ENCODE results near the gene CDH4.

DNA sequence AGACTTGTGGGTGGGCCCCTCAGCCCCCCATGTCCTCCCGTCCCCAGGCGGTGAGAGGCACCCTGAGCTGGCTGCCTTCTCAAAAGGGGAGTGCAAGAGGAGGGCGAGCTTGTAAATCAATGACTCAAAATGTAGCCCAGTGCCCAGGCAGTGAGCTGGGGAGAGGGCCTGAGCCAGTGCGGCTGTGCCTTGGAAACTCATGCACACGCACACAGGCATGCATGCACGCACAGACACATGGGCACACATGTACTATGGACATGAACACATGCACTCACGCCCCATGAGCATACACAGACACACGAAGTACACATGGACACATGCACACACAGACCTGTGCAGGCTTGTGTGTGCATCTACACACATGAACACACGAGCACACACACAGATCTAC lies 680.1 kb downstream of the CDH4 start:
- TF ChIP-seq RNF2 (IDR thresholded peaks at IDR 0.05; ENCODE audit: borderline replicate concordance, low read depth, low read length, missing control alignments, poor library complexity, severe bottlenecking) (no peak), EP300 (IDR thresholded peaks at IDR 0.05; ENCODE audit: borderline replicate concordance in 1 of 2, low read depth in 2 of 2, low read length in 2 of 2) (no peak), CTCF (IDR thresholded peaks at IDR 0.05; ENCODE audit: control extremely low read depth in 1 of 3, insufficient read depth in 1 of 3, low read depth in 1 of 3, low read length in 3 of 3) (no peak), SP1 (IDR thresholded peaks at IDR 0.05; ENCODE audit: low read depth, low read length) (no peak), TAF7 (optimal IDR thresholded peaks at IDR 0.05; ENCODE audit: borderline replicate concordance, low read depth, low read length) (no peak), GTF2F1 (IDR thresholded peaks at IDR 0.05; ENCODE audit: borderline replicate concordance, low read depth, low read length) (no peak), POLR2A (IDR thresholded peaks at IDR 0.05; ENCODE audit: control extremely low read depth in 1 of 2, low read depth in 2 of 2, low read length in 2 of 2) (no peak), CEBPB (IDR thresholded peaks at IDR 0.05; ENCODE audit: low read depth, low read length) (no peak)

Measured in H1 (cell line).